Measurements from ENCODE around the gene CEP250. TPM values are rescaled to one million over a fixed set of nuclear protein-coding genes. Genes with fewer than 3 reads are reported as not detected.

The CEP250 gene
- total RNA-seq, 1 experiment from 2014 or later = 56.6 TPM

GRCh38 chr20:35564905-35565304 is 109.5 kb downstream of the CEP250 start:
- Histone ChIP-seq H3K9me3 (ENCODE audit: low read depth, low read length, poor library complexity, severe bottlenecking) (no peaks in the 10 kb centered on the region), H3K27ac (ENCODE audit: low read depth, low read length, poor library complexity, severe bottlenecking) (no peak overlapping the region), H3K27me3 (replicated peaks; ENCODE audit: insufficient read depth, low read depth, low read length, poor library complexity) (no peaks in the 10 kb centered on the region), H3K4me1 (ENCODE audit: insufficient read depth, low read length, poor library complexity, severe bottlenecking) (no peaks in the 10 kb centered on the region), H3K36me3 (ENCODE audit: insufficient read depth, low read length, poor library complexity, severe bottlenecking) (no peaks in the 10 kb centered on the region), H3K4me3 (ENCODE audit: low read depth, low read length, poor library complexity, severe bottlenecking) (no peak overlapping the region)
- TF ChIP-seq CTCF (conservative IDR thresholded peaks at IDR 0.05; ENCODE audit: low read depth, low read length) (no peak), EZH2 (IDR thresholded peaks at IDR 0.05; ENCODE audit: borderline replicate concordance, low read depth, low read length, poor library complexity, severe bottlenecking) (no peak)
- CTCF ChIA-PET = no interaction called here
- intact Hi-C loops (cut with micrococcal nuclease; ENCODE audit: unreplicated experiment) = no loop called here
- POLR2A ChIA-PET (ENCODE audit: low non-redundant PET) = interaction anchor here (0.6 kb wide), 1 partner anchor 32 kb away, joined by 5 read pairs; no protein-coding TSS in a partner anchor
- no peak for DNase-seq (ENCODE audit: low spot score)
- no TSS peak for BruUV-seq (replicated peaks)

- intact Hi-C loops (cut with micrococcal nuclease; ENCODE audit: unreplicated experiment) = no loop called here
- Histone ChIP-seq H3K27me3 (replicated peaks; ENCODE audit: insufficient read depth, low read depth, low read length, poor library complexity) (no peaks in the 10 kb centered on the region), H3K4me3 (ENCODE audit: low read depth, low read length, poor library complexity, severe bottlenecking) (no peak overlapping the region), H3K9me3 (ENCODE audit: low read depth, low read length, poor library complexity, severe bottlenecking) (no peaks in the 10 kb centered on the region), H3K27ac (ENCODE audit: low read depth, low read length, poor library complexity, severe bottlenecking) (no peak overlapping the region), H3K36me3 (ENCODE audit: insufficient read depth, low read length, poor library complexity, severe bottlenecking) (no peaks in the 10 kb centered on the region), H3K4me1 (ENCODE audit: insufficient read depth, low read length, poor library complexity, severe bottlenecking) (no peaks in the 10 kb centered on the region)
- POLR2A ChIA-PET (ENCODE audit: low non-redundant PET) = no interaction called here
- TF ChIP-seq CTCF (conservative IDR thresholded peaks at IDR 0.05; ENCODE audit: low read depth, low read length) (peak; percentile 32; the same call in 1 of the 2 replicates), EZH2 (IDR thresholded peaks at IDR 0.05; ENCODE audit: borderline replicate concordance, low read depth, low read length, poor library complexity, severe bottlenecking) (no peak)
- DNase-seq (ENCODE audit: low spot score) = no peak
- no TSS peak for BruUV-seq (replicated peaks)
- CTCF ChIA-PET = no interaction called here
Observed at GRCh38 chr20:35568645-35569044, 113.2 kb downstream of the CEP250 start.

Small RNA genes within 50 kb of the gene (microRNA-seq; reads per million reads assigned to microRNA genes)
- gene MIR1289-1 = not detected

Other genes starting within 250 kb of the CEP250 start
- gene MMP24, start 228.9 kb upstream of the CEP250 start, total RNA-seq (2021) = 0.11 and 0.20 TPM in 2 replicates
- 26.2 and 34.0 TPM in 2 replicates for gene MMP24OS, start 177.5 kb upstream of the CEP250 start, total RNA-seq (2021)
- gene EIF6, start 170.8 kb upstream of the CEP250 start, total RNA-seq (2021) = 172 and 180 TPM in 2 replicates
- not detected in 2 replicates for gene FAM83C, start 163.2 kb upstream of the CEP250 start, total RNA-seq (2021)
- gene UQCC1, start 43.6 kb upstream of the CEP250 start, total RNA-seq (2021) = 64.6 and 71.1 TPM in 2 replicates
- gene GDF5, start 17.4 kb upstream of the CEP250 start, total RNA-seq (2021) = not detected in 2 replicates
- gene C20orf173, start 74.1 kb downstream of the CEP250 start, total RNA-seq (2021) = not detected in 2 replicates
- 256 and 258 TPM in 2 replicates for gene ERGIC3, start 86.5 kb downstream of the CEP250 start, total RNA-seq (2021)
- gene SPAG4, start 160.2 kb downstream of the CEP250 start, total RNA-seq (2021) = 0.67 and 1.2 TPM in 2 replicates
- gene CPNE1, start 209.3 kb downstream of the CEP250 start, total RNA-seq (2021) = 273 TPM in 2 replicates
- 114 and 124 TPM in 2 replicates for gene RBM12, start 209.3 kb downstream of the CEP250 start, total RNA-seq (2021)
- gene NFS1, start 243.8 kb downstream of the CEP250 start, total RNA-seq (2021) = 22.2 and 23.2 TPM in 2 replicates
- gene ROMO1, start 243.8 kb downstream of the CEP250 start, total RNA-seq (2021) = 134 and 153 TPM in 2 replicates

Data from A673 (cell line).